Measurements from ENCODE around the gene SLC27A1.
"Not testable (repeated sequence)": the region's sequence is repeated elsewhere in the genome, so short reads cannot be mapped to it uniquely, and the experiment has no call there.

Gene SLC27A1

GRCh38 chr19:17538684-17539237 lies 68.4 kb downstream of the SLC27A1 start:
- DNase-seq (ENCODE audit: low read depth in 2 of 2, low spot score in 1 of 2) = no peak

GRCh38 chr19:17539238-17540117 lies 69.2 kb downstream of the SLC27A1 start:
- peak; percentile 91 to 93 for DNase-seq (ENCODE audit: low read depth in 2 of 2, low spot score in 1 of 2)

- DNase-seq (ENCODE audit: low read depth in 2 of 2, low spot score in 1 of 2) = no peak
Measured at GRCh38 chr19:17540174-17540573, 69.8 kb downstream of the SLC27A1 start.

GRCh38 chr19:17541184-17541759 lies 70.9 kb downstream of the SLC27A1 start:
- DNase-seq (ENCODE audit: low read depth in 2 of 2, low spot score in 1 of 2) = no peak

GRCh38 chr19:17542042-17542441 lies 71.7 kb downstream of the SLC27A1 start:
- DNase-seq (ENCODE audit: low read depth in 2 of 2, low spot score in 1 of 2) = no peak

DNA sequence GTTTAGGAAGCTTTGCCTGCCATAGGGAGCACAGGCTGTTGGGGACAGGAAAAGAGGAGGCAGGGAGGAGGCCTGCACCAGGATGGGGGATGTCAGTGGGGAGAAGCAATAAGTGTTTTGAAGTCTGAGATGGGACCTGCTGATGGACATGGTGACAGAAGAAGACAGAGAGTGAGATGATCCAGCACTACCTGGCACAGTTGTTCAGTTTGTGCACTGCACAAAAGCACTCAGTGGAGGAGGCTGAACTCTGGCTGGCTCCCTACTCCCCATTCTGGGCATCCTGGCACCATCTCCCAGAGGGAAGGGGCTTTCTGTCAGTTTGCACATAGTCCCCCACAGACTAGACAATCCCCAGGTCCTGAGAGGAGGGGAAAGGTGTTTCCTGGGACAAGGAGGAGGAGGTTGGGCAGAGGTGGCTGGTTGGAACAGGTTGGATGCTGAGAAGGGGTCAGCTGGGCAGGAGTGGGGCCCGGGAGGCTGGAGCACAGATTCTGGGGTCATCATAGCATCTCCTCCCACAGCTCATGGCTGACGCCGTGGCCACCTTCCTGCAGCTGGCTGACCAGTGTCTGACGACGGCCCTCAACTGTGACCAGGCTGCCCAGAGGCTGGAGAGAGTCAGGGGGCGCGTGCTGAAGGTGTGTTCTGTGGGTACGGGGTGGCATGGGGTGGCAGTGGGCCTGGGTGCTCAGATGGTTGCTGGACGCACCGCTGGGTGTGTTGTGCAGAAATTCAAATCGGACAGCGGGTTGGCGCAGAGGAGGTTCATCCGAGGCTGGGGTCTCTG lies 72.7 kb downstream of the SLC27A1 start:
- DNase-seq (ENCODE audit: low read depth in 2 of 2, low spot score in 1 of 2) = no peak

- DNase-seq (ENCODE audit: low read depth in 2 of 2, low spot score in 1 of 2) = no peak
Measured at GRCh38 chr19:17543986-17544385, 73.7 kb downstream of the SLC27A1 start.

GRCh38 chr19:17544418-17544817 lies 74.1 kb downstream of the SLC27A1 start:
- DNase-seq (ENCODE audit: low read depth in 2 of 2, low spot score in 1 of 2) = no peak

DNA sequence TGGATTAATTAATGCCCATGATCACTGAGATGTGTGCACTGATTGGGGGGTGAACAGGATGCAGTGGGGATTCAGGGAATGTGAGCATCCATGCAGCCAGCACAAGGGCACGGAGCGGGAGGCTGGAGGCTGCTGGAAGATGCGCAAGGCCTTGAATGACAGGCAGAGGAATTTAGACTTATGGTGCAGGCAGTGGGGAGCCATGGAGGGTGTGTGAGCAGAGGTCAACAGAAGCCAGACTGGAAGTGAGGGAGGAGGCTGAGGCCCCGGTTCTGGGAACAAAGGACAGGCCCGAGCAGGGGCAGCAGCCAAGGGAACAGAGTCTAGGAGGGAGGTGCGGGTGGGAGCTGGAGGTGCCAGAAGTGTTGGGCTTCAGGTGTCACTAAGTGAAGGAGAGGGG lies 77.8 kb downstream of the SLC27A1 start:
- no peak for DNase-seq (ENCODE audit: low read depth in 2 of 2, low spot score in 1 of 2)

GRCh38 chr19:17549085-17549740 lies 78.9 kb downstream of the SLC27A1 start:
- no peak for DNase-seq (ENCODE audit: low read depth in 2 of 2, low spot score in 1 of 2)

DNA sequence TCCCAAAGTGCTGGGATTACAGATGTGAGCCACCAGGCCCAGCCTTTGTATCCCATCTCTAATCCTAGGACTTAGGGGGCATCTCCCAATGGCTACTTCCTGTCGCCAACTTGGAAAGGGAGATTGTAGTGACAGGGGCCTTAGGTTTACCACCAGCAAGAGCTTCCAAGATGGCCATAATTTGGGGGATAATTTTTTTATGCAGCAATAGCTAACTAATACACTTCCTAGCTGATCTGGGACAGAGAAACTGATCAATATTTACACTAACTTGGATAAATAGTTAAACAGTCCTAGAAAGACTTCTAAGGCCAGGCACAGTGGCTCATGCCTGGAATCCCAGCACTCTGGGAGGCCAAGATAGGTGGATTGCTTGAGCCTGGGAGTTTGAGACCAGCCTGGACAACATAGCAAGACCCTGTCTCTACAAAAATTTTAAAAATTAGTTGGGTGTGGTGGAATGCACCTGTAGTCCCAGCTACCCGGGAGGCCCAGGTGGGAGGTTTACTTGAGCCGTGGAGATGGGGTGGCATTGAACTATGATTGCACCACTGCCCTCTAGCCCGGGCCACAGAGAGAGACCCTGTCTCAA lies 79.8 kb downstream of the SLC27A1 start:
- no peak for DNase-seq (ENCODE audit: low read depth in 2 of 2, low spot score in 1 of 2)

DNA sequence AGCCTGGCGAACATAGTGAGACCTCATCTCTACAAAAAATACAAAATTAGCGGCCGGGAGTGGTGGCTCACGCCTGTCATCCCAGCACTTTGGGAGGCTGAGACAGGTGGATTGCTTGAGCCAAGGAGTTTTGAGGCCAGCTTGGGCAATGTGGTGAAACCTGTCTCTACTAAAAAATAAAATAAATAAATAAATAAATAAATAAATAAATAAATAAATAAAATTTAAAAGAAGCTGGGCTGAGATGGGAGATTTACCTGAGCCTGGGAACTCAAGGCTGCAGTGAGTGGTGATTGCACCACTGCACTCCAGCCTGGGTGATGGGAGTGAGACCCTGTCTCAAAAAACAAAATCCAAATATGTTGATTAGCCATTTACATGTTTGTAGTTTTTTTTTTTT lies 82.4 kb downstream of the SLC27A1 start:
- not testable (repeated sequence) for DNase-seq (ENCODE audit: low read depth in 2 of 2, low spot score in 1 of 2)

- no peak for DNase-seq (ENCODE audit: low read depth in 2 of 2, low spot score in 1 of 2)
Measured at GRCh38 chr19:17553256-17553655, 82.9 kb downstream of the SLC27A1 start.

DNA sequence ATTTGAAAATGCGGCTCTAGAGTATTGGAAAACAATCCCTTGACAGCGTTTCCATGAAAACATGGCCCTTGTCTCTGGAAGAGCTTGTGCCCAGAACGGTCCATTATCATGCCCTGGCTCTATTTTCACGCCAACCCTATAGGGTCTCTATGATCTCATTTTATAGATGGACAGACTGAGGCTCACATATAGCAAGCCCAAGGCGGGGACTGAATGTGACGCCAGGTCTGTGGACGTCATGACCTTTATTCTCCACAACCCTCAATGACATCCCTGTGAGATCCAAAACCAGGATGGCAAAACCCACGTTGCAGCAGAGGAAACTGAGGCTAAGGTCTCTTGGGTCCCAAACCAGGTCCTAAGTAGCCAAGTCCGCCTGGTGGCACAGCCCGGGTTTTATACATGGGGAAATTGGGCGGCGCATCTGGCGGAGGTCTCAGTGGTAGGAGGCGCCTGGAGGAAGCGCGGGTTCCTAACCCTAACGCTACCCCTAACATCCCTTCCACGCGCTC lies 84.7 kb downstream of the SLC27A1 start:
- DNase-seq (ENCODE audit: low read depth in 2 of 2, low spot score in 1 of 2) = no peak

DNA sequence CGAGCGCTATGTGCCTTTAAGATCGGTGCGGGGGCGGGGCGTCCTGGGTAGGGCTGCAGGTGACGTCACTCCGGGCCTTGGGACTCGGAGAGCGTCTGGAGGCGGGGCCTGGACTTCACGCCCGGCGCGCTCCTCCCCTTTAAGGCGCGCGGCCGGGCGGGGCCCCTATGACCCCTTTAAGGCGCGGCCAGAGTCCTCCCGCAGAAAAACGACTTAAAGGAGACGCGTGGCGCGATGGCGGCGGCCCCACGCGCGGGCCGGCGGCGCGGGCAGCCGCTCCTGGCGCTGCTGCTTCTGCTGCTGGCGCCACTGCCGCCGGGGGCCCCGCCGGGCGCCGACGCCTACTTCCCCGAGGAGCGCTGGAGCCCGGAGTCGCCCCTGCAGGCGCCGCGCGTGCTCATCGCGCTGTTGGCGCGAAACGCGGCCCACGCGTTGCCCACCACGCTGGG lies 85.2 kb downstream of the SLC27A1 start, which contains the start of gene COLGALT1:
COLGALT1 (plus strand) TSS at position 170 of the 449 bp plus-strand sequence; CDS start at position 235, 65 bp downstream.
- DNase-seq (ENCODE audit: low read depth in 2 of 2, low spot score in 1 of 2) = peak; percentile 97
